Psoas muscle (tissue), 8 donors: ENCODE results near the gene POLR3B. TPM values are rescaled to one million over a fixed set of nuclear protein-coding genes. Genes with fewer than 3 reads are reported as not detected.

Experiments used
- ATAC-seq, 4 donors: fragments of 200-7000 bp; cut with Tn5 transposase; one replicate each; pipeline ENCODE4 v1.9.1; 2020; ENCODE audit warnings: moderate library complexity in 3 of 4, mild to moderate bottlenecking in 2 of 4
- DNase-seq, 2 donors: peaks; one replicate each; pipeline ENCODE4 v3.0.0-alpha.2; 2020
- H3K27ac ChIP-seq: fragments of 200-600 bp; one replicate; pipeline ENCODE4 v1.8.0; 2022
- H3K27me3 ChIP-seq, 3 donors: fragments of 200-600 bp in 1 of 3; one replicate each; pipeline versions ENCODE4 v1.6.1 to v1.8.0; 2013 to 2022; ENCODE audit warnings: low read length in 2 of 3, mild to moderate bottlenecking in 2 of 3, moderate library complexity in 1 of 3; ENCODE audit not compliant: insufficient read depth in 3 of 3
- H3K36me3 ChIP-seq, 2 donors: fragments of 200-600 bp in 1 of 2; one replicate each; pipeline versions ENCODE4 v1.6.1 to v1.8.0; 2013 to 2022; ENCODE audit warnings: low read depth in 1 of 2, mild to moderate bottlenecking in 1 of 2, moderate library complexity in 1 of 2; ENCODE audit not compliant: insufficient read depth in 1 of 2
- H3K4me1 ChIP-seq: fragments of 200-600 bp; one replicate; pipeline ENCODE4 v1.8.0; 2022
- H3K4me3 ChIP-seq: fragments of 200-600 bp; one replicate; pipeline ENCODE4 v1.8.0; 2022; ENCODE audit warnings: mild to moderate bottlenecking
- H3K9me3 ChIP-seq: fragments of 200-600 bp; one replicate; pipeline ENCODE4 v1.8.0; 2022
- CTCF ChIP-seq: fragments of 200-600 bp; IDR thresholded peaks from one replicate; pipeline ENCODE4 v1.8.0; 2022; ENCODE audit warnings: antibody characterized with exemption
- WGBS, 3 donors: extraction: QIAGEN DNeasy Blood & Tissue Kit; methylation state at CpG; one replicate each; pipeline versions ENCODE4 v1.1.6 to v1.1.7; 2013; 5-methylcytosine and 5-hydroxymethylcytosine counted together
- intact Hi-C, 2 donors: fragments of 100-400 bp; cut with DNase I; formaldehyde crosslinking; loops; one replicate each; pipeline versions ENCODE4 v1.11.0 to v1.14.2; 2022
- polyA plus RNA-seq, 3 donors: library from polyadenylated mRNA; stranded (reverse); fragments of 200-250 nt; gene quantifications; one replicate each; pipeline ENCODE4 v1.2.3, GENCODE V29; 2013
- total RNA-seq, 4 donors: library from RNA; stranded (reverse); fragmentation: NEBNext Ultra II Directional in 2 of 4; extraction: Animal tissue kit (Norgen Biotek cat#: 25700) in 2 of 4; gene quantifications; one replicate each; pipeline versions ENCODE4 v1.2.1 to v1.2.4, GENCODE V29; 2021 to 2023
- donor health status: healthy with polysubstance abuse.
- donor health status: DM: no; HTN: no; CAD: no; lungs with moderate emphysema.
- donor health status: Bipolar disorder and iron deficiency.
- donor health status: healthy.
- donor health status: DM: yes; HTN: yes; CAD: no.
- donor health status: DM: no; HTN: no; CAD: no.
- donor health status: DM: no; HTN: no; CAD: no.
- donor health status: DM: yes; HTN: yes; CAD: no.

The POLR3B gene
- total and polyA plus RNA-seq, 7 donors, result 3.6 to 14.0 (median 6.7) TPM

- Histone ChIP-seq H3K4me1 (no peaks in the 10 kb centered on the region), H3K9me3 (no peaks in the 10 kb centered on the region), H3K36me3 (peaks cover 5 to 87% of the 10 kb centered on the region in 2 donors), H3K27me3 (no peaks in the 10 kb centered on the region), H3K27ac (no peak overlapping the region), H3K4me3 (no peak overlapping the region)
- WGBS, 3 donors, result 84 to 88% (median 87%) methylated on average over 6 of the region's 6 CpGs
- ATAC-seq (no peak), DNase-seq (no peak)
- no peak for TF ChIP-seq CTCF
- intact Hi-C loops, result no loop called here
Measured at GRCh38 chr12:106436164-106436563, 78.6 kb downstream of the POLR3B start.

- H3K9me3 ChIP-seq, result no peaks in the 10 kb centered on the region
- H3K4me3 ChIP-seq, result no peak overlapping the region
- TF ChIP-seq CTCF, result no peak
- H3K27ac ChIP-seq, result no peak overlapping the region
- intact Hi-C loops, result no loop called here
- peaks cover 0 to 78% of the 10 kb centered on the region in 2 donors for H3K36me3 ChIP-seq
- H3K27me3 ChIP-seq, result no peaks in the 10 kb centered on the region
- ATAC-seq, result no peak
- WGBS, 3 donors, result 94 to 97% (median 96%) methylated on average over 2 of the region's 2 CpGs
- DNase-seq, result no peak
- no peaks in the 10 kb centered on the region for H3K4me1 ChIP-seq
Measured at GRCh38 chr12:106442575-106442974, 85.0 kb downstream of the POLR3B start.

GRCh38 chr12:106445053-106445452 lies 87.5 kb downstream of the POLR3B start:
- H3K4me1 ChIP-seq, result no peaks in the 10 kb centered on the region
- intact Hi-C loops, result no loop called here
- no peak overlapping the region for H3K27ac ChIP-seq
- no peaks in the 10 kb centered on the region for H3K9me3 ChIP-seq
- no peak overlapping the region for H3K4me3 ChIP-seq
- H3K27me3 ChIP-seq, result no peaks in the 10 kb centered on the region
- TF ChIP-seq CTCF, result no peak
- DNase-seq (no peak), ATAC-seq (no peak)
- WGBS, 3 donors, result 0% methylated on average over 1 of the region's 1 CpG
- H3K36me3 ChIP-seq, result peaks cover 0 to 54% of the 10 kb centered on the region in 2 donors

GRCh38 chr12:106445959-106446358 lies 88.4 kb downstream of the POLR3B start:
- TF ChIP-seq CTCF, result no peak
- H3K4me3 ChIP-seq, result no peak overlapping the region
- 95 to 97% (median 97%) methylated on average over 5 of the region's 5 CpGs for WGBS, 3 donors
- no peak overlapping the region for H3K27ac ChIP-seq
- no peaks in the 10 kb centered on the region for H3K9me3 ChIP-seq
- DNase-seq (no peak), ATAC-seq (no peak)
- no peaks in the 10 kb centered on the region for H3K4me1 ChIP-seq
- intact Hi-C loops, result no loop called here
- H3K36me3 ChIP-seq, result peaks cover 0 to 49% of the 10 kb centered on the region in 2 donors
- no peaks in the 10 kb centered on the region for H3K27me3 ChIP-seq

GRCh38 chr12:106446419-106447092 lies 89.0 kb downstream of the POLR3B start:
- DNase-seq (no peak), ATAC-seq (no peak)
- Histone ChIP-seq H3K4me3 (no peak overlapping the region), H3K36me3 (peaks cover 0 to 43% of the 10 kb centered on the region in 2 donors), H3K27me3 (no peaks in the 10 kb centered on the region), H3K4me1 (no peaks in the 10 kb centered on the region), H3K27ac (no peak overlapping the region), H3K9me3 (no peaks in the 10 kb centered on the region)
- WGBS, 3 donors, result 67 to 76% (median 76%) methylated on average over 7 of the region's 7 CpGs
- TF ChIP-seq CTCF, result no peak
- intact Hi-C loops, result no loop called here
